Heart right ventricle (tissue), 16 donors: ENCODE measurements around the gene TMEM45A. TPM values are rescaled to one million over a fixed set of nuclear protein-coding genes. Genes with fewer than 3 reads are reported as not detected.
A peak's percentile ranks its signal among the peaks of the same experiment; 100 is the strongest.

Experiments
- ATAC-seq, 8 donors: fragments of 200-7000 bp; cut with Tn5 transposase; one replicate each; pipeline ENCODE4 v1.9.1; 2020; ENCODE audit warnings: mild to moderate bottlenecking in 8 of 8, moderate library complexity in 8 of 8, moderate number of reproducible peaks in 1 of 8
- DNase-seq, 2 donors: peaks; one replicate each; pipeline ENCODE4 v3.0.0-alpha.2; 2020
- H3K27ac ChIP-seq, 10 donors: fragments of 200-600 bp; sonication (generic) in 2 of 10; one replicate each; pipeline versions ENCODE4 v1.5.0 to v1.8.0; 2020 to 2022; ENCODE audit warnings: mild to moderate bottlenecking in 3 of 10
- H3K27me3 ChIP-seq, 7 donors: fragments of 200-600 bp; one replicate each; pipeline ENCODE4 v1.8.0; 2021 to 2022; ENCODE audit warnings: mild to moderate bottlenecking in 2 of 7
- H3K36me3 ChIP-seq, 9 donors: fragments of 200-600 bp; sonication (generic) in 1 of 9; one replicate each; pipeline versions ENCODE4 v1.5.0 to v1.8.0; 2020 to 2022; ENCODE audit warnings: mild to moderate bottlenecking in 2 of 9
- H3K4me1 ChIP-seq, 9 donors: fragments of 200-600 bp; sonication (generic) in 1 of 9; one replicate each; pipeline versions ENCODE4 v1.5.0 to v1.8.0; 2020 to 2022; ENCODE audit warnings: mild to moderate bottlenecking in 4 of 9
- H3K4me3 ChIP-seq, 10 donors: fragments of 200-600 bp; sonication (generic) in 2 of 10; one replicate each; pipeline versions ENCODE4 v1.5.0 to v1.8.0; 2020 to 2022; ENCODE audit warnings: mild to moderate bottlenecking in 7 of 10, moderate library complexity in 2 of 10
- H3K9me3 ChIP-seq, 11 donors: fragments of 200-600 bp in 10 of 11; sonication (generic) in 2 of 11; one replicate each; pipeline versions ENCODE4 v1.5.0 to v1.8.0; 2013 to 2022; ENCODE audit warnings: mild to moderate bottlenecking in 2 of 11, control low read depth in 1 of 11, moderate library complexity in 1 of 11
- WGBS, 2 donors: extraction: QIAGEN DNeasy Blood & Tissue Kit; methylation state at CpG; one replicate each; pipeline ENCODE4 v1.1.7; 2013; ENCODE audit warnings: inconsistent platforms in 1 of 2; 5-methylcytosine and 5-hydroxymethylcytosine counted together
- intact Hi-C, 10 donors: fragments of 100-400 bp; cut with DNase I; formaldehyde crosslinking; loops; one replicate each; pipeline versions ENCODE4 v1.11.1 to v1.14.2; 2022
- polyA plus RNA-seq, 2 donors: library from polyadenylated mRNA; stranded (reverse); fragments of 200-250 nt; gene quantifications; one replicate each; pipeline ENCODE4 v1.2.3, GENCODE V29; 2013
- total RNA-seq, 10 donors: library from RNA; stranded (reverse); fragmentation: NEBNext Ultra II Directional in 3 of 10; extraction: Animal tissue kit (Norgen Biotek cat#: 25700) in 3 of 10; gene quantifications; one replicate each; pipeline versions ENCODE4 v1.2.1 to v1.2.4, GENCODE V29; 2021 to 2023
- TF ChIP-seq, protein P1 (sequence below), 9 donors: fragments of 200-600 bp; sonication (generic) in 2 of 9; IDR thresholded peaks; one replicate each; pipeline versions ENCODE4 v1.5.0 to v1.8.0; 2021 to 2022; ENCODE audit warnings: antibody characterized with exemption in 9 of 9, mild to moderate bottlenecking in 5 of 9, moderate library complexity in 1 of 9
- donor health status: Arrhythmogenic right ventricular cardiomyopathy.
- donor health status: ischemic (EF 13 %, LVEDD 7.1; RV severe dilation, severe dysfunction).
- donor health status: healthy with polysubstance abuse.
- donor health status: DM: no; HTN: yes; CAD: no.
- donor health status: DM: no; HTN: no; CAD: no.
- donor health status: ischemic (EF 25% LVEDD 6.9; RV normal size, moderate dysfunction).
- donor health status: ischemic (EF 25% LVEDD 5.7; RV mildly dilated, moderate dysfunction).
- donor health status: healthy.
- donor health status: DM: yes; HTN: yes; CAD: no.
- donor health status: Ischemic cardiomyopathy.
- donor health status: ischemic (EF 35%, LVEDD 5.7; RV mildly dilated, moderate dysfunction).
- donor health status: nonischemic (EF 11% LVEDD 7.7; RV severe dilation, severe dysfunction).
- donor health status: DM: yes; HTN: yes; CAD: no.
- donor health status: PGD.
- donor health status: ischemic (EF 29% LVEDD 5.4; RV normal size, mild dysfunction).
- donor health status: nonischemic (EF 23%, LVEDD 6.1; RV moderate dilation, normal function).

The TMEM45A gene
- total and polyA plus RNA-seq, 12 donors = 0.80 to 16.1 (median 2.5) TPM

DNA sequence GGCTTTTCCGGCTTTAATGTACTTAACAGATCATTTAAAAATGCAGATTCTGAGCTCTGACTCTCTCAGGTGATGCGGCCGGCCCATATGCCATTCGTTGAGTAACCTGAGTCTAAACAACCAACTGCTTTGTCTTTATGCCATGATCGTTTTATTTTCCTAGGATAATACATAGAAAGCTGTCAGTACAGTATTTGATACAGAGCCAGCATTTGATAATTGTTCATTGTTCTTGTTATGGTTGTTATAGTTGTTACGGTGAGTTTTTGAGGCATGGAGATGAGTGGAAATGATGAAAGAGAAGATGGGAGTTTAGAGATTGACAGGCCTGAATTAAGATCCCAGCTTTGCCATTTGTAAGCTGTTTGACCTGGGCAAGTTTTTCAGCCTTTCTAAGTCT is 40.0 kb downstream of the TMEM45A start:
- TF ChIP-seq, protein P1, sequence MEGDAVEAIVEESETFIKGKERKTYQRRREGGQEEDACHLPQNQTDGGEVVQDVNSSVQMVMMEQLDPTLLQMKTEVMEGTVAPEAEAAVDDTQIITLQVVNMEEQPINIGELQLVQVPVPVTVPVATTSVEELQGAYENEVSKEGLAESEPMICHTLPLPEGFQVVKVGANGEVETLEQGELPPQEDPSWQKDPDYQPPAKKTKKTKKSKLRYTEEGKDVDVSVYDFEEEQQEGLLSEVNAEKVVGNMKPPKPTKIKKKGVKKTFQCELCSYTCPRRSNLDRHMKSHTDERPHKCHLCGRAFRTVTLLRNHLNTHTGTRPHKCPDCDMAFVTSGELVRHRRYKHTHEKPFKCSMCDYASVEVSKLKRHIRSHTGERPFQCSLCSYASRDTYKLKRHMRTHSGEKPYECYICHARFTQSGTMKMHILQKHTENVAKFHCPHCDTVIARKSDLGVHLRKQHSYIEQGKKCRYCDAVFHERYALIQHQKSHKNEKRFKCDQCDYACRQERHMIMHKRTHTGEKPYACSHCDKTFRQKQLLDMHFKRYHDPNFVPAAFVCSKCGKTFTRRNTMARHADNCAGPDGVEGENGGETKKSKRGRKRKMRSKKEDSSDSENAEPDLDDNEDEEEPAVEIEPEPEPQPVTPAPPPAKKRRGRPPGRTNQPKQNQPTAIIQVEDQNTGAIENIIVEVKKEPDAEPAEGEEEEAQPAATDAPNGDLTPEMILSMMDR (IDR thresholded peaks at IDR 0.05) = no peak
- intact Hi-C loops = no loop called here
- no peaks in the 10 kb centered on the region for H3K36me3 ChIP-seq
- H3K27me3 ChIP-seq = no peaks in the 10 kb centered on the region
- H3K4me1 ChIP-seq = no peaks in the 10 kb centered on the region
- H3K9me3 ChIP-seq = no peaks in the 10 kb centered on the region
- H3K4me3 ChIP-seq = no peak overlapping the region
- no peak overlapping the region for H3K27ac ChIP-seq
- ATAC-seq (no peak), DNase-seq (no peak)
- 87 to 88% methylated on average over 6 of the region's 6 CpGs for WGBS, 2 donors

DNA sequence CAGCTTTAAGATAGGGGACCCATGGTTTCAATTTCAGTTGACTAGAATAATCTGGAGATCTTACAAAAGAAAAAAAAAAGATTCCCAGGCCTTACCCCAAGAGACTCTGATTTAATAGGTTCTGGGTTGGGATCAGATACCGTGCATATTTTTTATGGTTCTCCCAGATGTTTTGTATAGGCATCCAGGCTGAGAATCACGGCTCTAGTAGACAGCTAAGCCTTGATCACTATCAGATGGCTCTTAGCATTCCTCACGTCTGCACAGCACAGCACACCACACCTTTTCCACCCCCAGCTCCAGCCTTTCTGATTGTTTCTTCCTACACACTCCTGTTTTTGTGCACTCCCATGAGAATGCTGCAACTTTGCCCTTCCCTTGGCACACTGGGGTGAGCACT is 40.8 kb downstream of the TMEM45A start:
- ATAC-seq = no peak
- Histone ChIP-seq H3K4me1 (no peaks in the 10 kb centered on the region), H3K4me3 (no peak overlapping the region), H3K27me3 (no peaks in the 10 kb centered on the region), H3K27ac (no peak overlapping the region), H3K36me3 (no peaks in the 10 kb centered on the region), H3K9me3 (no peaks in the 10 kb centered on the region)
- WGBS, 2 donors = 84 to 88% methylated on average over 3 of the region's 3 CpGs
- TF ChIP-seq, protein P1 (IDR thresholded peaks at IDR 0.05) = no peak
- intact Hi-C loops = no loop called here
- no peak for DNase-seq

DNA sequence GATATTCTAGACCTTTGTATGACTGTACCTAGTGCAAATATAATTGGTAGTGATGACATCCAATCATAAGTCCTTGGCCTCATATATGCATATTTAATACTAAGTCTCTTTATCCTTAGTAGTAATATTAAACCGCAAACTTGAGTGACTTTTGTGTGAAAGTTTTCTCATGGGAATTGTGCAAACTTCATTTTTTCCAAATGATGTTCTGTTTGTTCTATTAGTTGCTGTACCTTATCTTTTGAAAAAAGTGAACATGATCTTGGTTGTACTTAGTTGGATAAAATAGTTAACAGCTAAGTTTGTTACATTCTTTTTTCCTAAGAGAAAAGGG is 43.2 kb downstream of the TMEM45A start:
- WGBS, 2 donors = 88 to 90% methylated on average over 1 of the region's 1 CpG
- no peaks in the 10 kb centered on the region for H3K9me3 ChIP-seq
- TF ChIP-seq, protein P1 (IDR thresholded peaks at IDR 0.05) = no peak
- H3K27me3 ChIP-seq = no peaks in the 10 kb centered on the region
- intact Hi-C loops = no loop called here
- peak in 1 of 8 donors; percentile 16 for ATAC-seq
- no peaks in the 10 kb centered on the region for H3K4me1 ChIP-seq
- peak overlapping the region in 2 of 10 donors; percentile 15 to 34 for H3K27ac ChIP-seq
- H3K4me3 ChIP-seq = no peak overlapping the region
- H3K36me3 ChIP-seq = no peaks in the 10 kb centered on the region
- DNase-seq = no peak

DNA sequence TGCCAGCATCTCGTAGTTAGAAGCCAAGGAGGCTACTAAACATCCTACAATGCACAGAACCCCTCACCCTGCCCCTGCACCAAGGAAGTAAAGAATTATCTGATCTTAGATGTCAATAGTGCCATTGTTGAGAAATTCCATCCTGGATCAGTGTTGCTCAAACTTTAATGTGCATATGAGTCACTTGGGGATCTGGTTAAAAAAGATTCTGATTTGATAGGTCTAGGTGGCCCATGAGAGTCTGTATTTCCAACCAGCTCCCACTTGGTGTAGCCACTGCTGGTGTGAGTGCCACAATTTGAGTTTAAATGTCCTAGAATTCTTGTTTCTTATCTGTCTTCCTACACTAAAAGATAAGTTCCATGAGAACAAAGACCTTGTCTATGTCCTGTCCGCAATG is 43.7 kb downstream of the TMEM45A start:
- intact Hi-C loops = no loop called here
- WGBS, 2 donors = 86 to 91% methylated on average over 2 of the region's 2 CpGs
- Histone ChIP-seq H3K36me3 (no peaks in the 10 kb centered on the region), H3K4me1 (no peaks in the 10 kb centered on the region), H3K4me3 (no peak overlapping the region), H3K27ac (peak overlapping the region in 2 of 10 donors; percentile 15 to 34), H3K9me3 (peaks cover 0 to 4% (median 0%) of the 10 kb centered on the region in 11 donors), H3K27me3 (no peaks in the 10 kb centered on the region)
- ATAC-seq (peak in 1 of 8 donors; percentile 44), DNase-seq (no peak)
- TF ChIP-seq, protein P1 (IDR thresholded peaks at IDR 0.05) = no peak
